ENCODE data around the gene ASCC3. TPM values are rescaled to one million over a fixed set of nuclear protein-coding genes. Genes with fewer than 3 reads are reported as not detected.

ASCC3 gene
- total and polyA plus RNA-seq, 2 donors (not counting 3 experiments of a cell fraction or from before 2014, with no cell fraction given) = 15.7 to 57.2 TPM

GRCh38 chr6:100721256-100721655 is 159.9 kb downstream of the ASCC3 start:
- Histone ChIP-seq H4K20me1 (replicated peaks; ENCODE audit: control insufficient read depth, extremely low read depth, insufficient read depth, low read length) (no peaks in the 10 kb centered on the region), H3K79me2 (ENCODE audit: control insufficient read depth, insufficient read depth, low read length) (no peaks in the 10 kb centered on the region), H3K27me3 (ENCODE audit: control insufficient read depth in 2 of 2, insufficient read depth in 2 of 2, low read length in 2 of 2) (no peaks in the 10 kb centered on the region), H3K36me3 (ENCODE audit: control insufficient read depth in 2 of 2, extremely low read depth in 1 of 2, insufficient read depth in 2 of 2, low read length in 2 of 2) (no peaks in the 10 kb centered on the region), H3K9me3 (replicated peaks; ENCODE audit: control insufficient read depth, insufficient read depth, low read length) (no peaks in the 10 kb centered on the region), H3K27ac (ENCODE audit: insufficient read depth, low read depth, low read length) (no peak overlapping the region), H3K4me3 (replicated peaks in 1 of 3; ENCODE audit: insufficient read depth in 1 of 3, low read depth in 1 of 3, low read length in 3 of 3) (no peak overlapping the region), H3K4me2 (ENCODE audit: insufficient read depth, low read length) (no peak overlapping the region), H2AFZ (ENCODE audit: low read depth, low read length) (no peak overlapping the region), H3K9me1 (replicated peaks; ENCODE audit: control insufficient read depth, extremely low read depth, insufficient read depth, low read length) (no peaks in the 10 kb centered on the region), H3K4me1 (ENCODE audit: control insufficient read depth, extremely low read depth, insufficient read depth, low read length) (peaks cover 4% of the 10 kb centered on the region), H3K9ac (replicated peaks; ENCODE audit: extremely low read depth, insufficient read depth, low read length) (no peak overlapping the region)
- DNase-seq (ENCODE audit: low read depth, low spot score) (no peak), FAIRE-seq (no peak)
- CTCF ChIA-PET = no interaction called here
- POLR2A ChIA-PET = no interaction called here
- dilution Hi-C loops (cut with MboI; ENCODE audit: extremely low pct_ligation_motif_present, low sequenced_read_pairs) (no loop called here), intact Hi-C loops (cut with micrococcal nuclease) (loop anchor here (5.0 kb wide), 2 partner anchors 614 to 854 kb away; no protein-coding TSS in a partner anchor)
- TF ChIP-seq FOS (IDR thresholded peaks at IDR 0.05; ENCODE audit: borderline replicate concordance, insufficient read depth, low read length) (no peak), JUN (IDR thresholded peaks at IDR 0.05; ENCODE audit: borderline replicate concordance, insufficient read depth, insufficient read length, low read depth) (no peak), GATA2 (IDR thresholded peaks at IDR 0.05; ENCODE audit: insufficient read depth, insufficient read length, low read depth, low read length) (no peak), MYC (IDR thresholded peaks at IDR 0.05; ENCODE audit: low read depth, low read length) (no peak), CTCF (IDR thresholded peaks at IDR 0.05; ENCODE audit: extremely low read depth in 1 of 2, insufficient read depth in 1 of 2, low read depth in 1 of 2, low read length in 2 of 2) (no peak), EZH2 (IDR thresholded peaks at IDR 0.05; ENCODE audit: borderline replicate concordance, low read depth, low read length, severe bottlenecking) (no peak), POLR2A (IDR thresholded peaks at IDR 0.05; ENCODE audit: low read depth, low read length) (no peak), POLR2AphosphoS5 (IDR thresholded peaks at IDR 0.05; ENCODE audit: insufficient read depth, low read depth, low read length) (no peak), MAX (IDR thresholded peaks at IDR 0.05; ENCODE audit: insufficient read depth, insufficient read length) (no peak)
- BruUV-seq (replicated peaks) = no TSS peak
